Mesenchymal stem cell (in vitro differentiated cells and primary cell): ENCODE measurements around the gene GBP3.
"Not testable (repeated sequence)": the region's sequence is repeated elsewhere in the genome, so short reads cannot be mapped to it uniquely, and the experiment has no call there.

Experiments
- DNase-seq: peaks from one replicate; pipeline ENCODE4 v3.0.0-alpha.2; 2013
- H2AFZ ChIP-seq: one replicate; pipeline ENCODE4 v1.6.1; 2013; ENCODE audit warnings: low read depth, mild to moderate bottlenecking, control low read depth, inconsistent platforms, low read length, moderate library complexity
- H2AK5ac ChIP-seq: 2 replicates; pipeline ENCODE4 v1.6.1; 2013; ENCODE audit warnings: low read length, moderate library complexity, mild to moderate bottlenecking, inconsistent platforms; ENCODE audit not compliant: severe bottlenecking
- H2BK120ac ChIP-seq: one replicate; pipeline ENCODE4 v1.6.1; 2013; ENCODE audit warnings: low read depth, mild to moderate bottlenecking, inconsistent platforms, low read length, moderate library complexity
- H2BK12ac ChIP-seq, 2 experiments: one replicate each; pipeline ENCODE4 v1.6.1; 2013; ENCODE audit warnings: inconsistent platforms in 2 of 2, low read length in 2 of 2, mild to moderate bottlenecking in 2 of 2, moderate library complexity in 2 of 2, control low read depth in 1 of 2
- H2BK15ac ChIP-seq: one replicate; pipeline ENCODE4 v1.6.1; 2013; ENCODE audit warnings: mild to moderate bottlenecking, low read depth, inconsistent platforms; ENCODE audit not compliant: poor library complexity, severe bottlenecking
- H2BK5ac ChIP-seq: 2 replicates; pipeline ENCODE4 v1.6.1; 2013; ENCODE audit warnings: low read depth, mild to moderate bottlenecking, low read length, control low read depth, inconsistent platforms; ENCODE audit not compliant: poor library complexity, severe bottlenecking
- H3K14ac ChIP-seq, 2 experiments: one replicate each; pipeline ENCODE4 v1.6.1; 2013; ENCODE audit warnings: inconsistent platforms in 2 of 2, low read length in 2 of 2, control low read depth in 1 of 2, mild to moderate bottlenecking in 1 of 2, moderate library complexity in 1 of 2
- H3K18ac ChIP-seq, 2 experiments: one replicate each; pipeline ENCODE4 v1.6.1; 2013; ENCODE audit warnings: inconsistent platforms in 2 of 2, low read length in 2 of 2, control low read depth in 1 of 2, low read depth in 1 of 2, mild to moderate bottlenecking in 1 of 2
- H3K23ac ChIP-seq, 2 experiments: one replicate each; pipeline ENCODE4 v1.6.1; 2013; ENCODE audit warnings: inconsistent platforms in 2 of 2, low read length in 2 of 2, mild to moderate bottlenecking in 2 of 2, moderate library complexity in 2 of 2, control low read depth in 1 of 2
- H3K27ac ChIP-seq: 2 replicates; pipeline ENCODE4 v1.5.1; 2013; ENCODE audit warnings: mild to moderate bottlenecking, moderate library complexity, low read length, control low read depth, inconsistent platforms; ENCODE audit not compliant: poor library complexity, severe bottlenecking
- H3K27me3 ChIP-seq, 2 experiments: 2 replicates each; pipeline versions ENCODE4 v1.6.1 to v1.7.0; 2013; ENCODE audit warnings: low read length in 2 of 2, mild to moderate bottlenecking in 2 of 2, moderate library complexity in 2 of 2, control low read depth in 1 of 2, inconsistent platforms in 1 of 2; ENCODE audit not compliant: control insufficient read depth in 1 of 2, insufficient read depth in 1 of 2
- H3K36me3 ChIP-seq, 2 experiments: 2 replicates each; pipeline versions ENCODE4 v1.6.1 to v1.7.0; 2013; ENCODE audit warnings: low read length in 2 of 2, control low read depth in 1 of 2, inconsistent platforms in 1 of 2, low read depth in 1 of 2, mild to moderate bottlenecking in 1 of 2; ENCODE audit not compliant: insufficient read depth in 2 of 2, control insufficient read depth in 1 of 2
- H3K4ac ChIP-seq, 2 experiments: one replicate each; pipeline ENCODE4 v1.6.1; 2013; ENCODE audit warnings: inconsistent platforms in 2 of 2, low read length in 2 of 2, mild to moderate bottlenecking in 2 of 2, moderate library complexity in 2 of 2, control low read depth in 1 of 2, low read depth in 1 of 2
- H3K4me1 ChIP-seq: 2 replicates; pipeline ENCODE4 v1.6.1; 2013; ENCODE audit warnings: low read depth, low read length, control low read depth; ENCODE audit not compliant: control insufficient read depth, insufficient read depth
- H3K4me2 ChIP-seq: 2 replicates; pipeline ENCODE4 v1.6.1; 2013; ENCODE audit warnings: low read length, mild to moderate bottlenecking, inconsistent platforms; ENCODE audit not compliant: poor library complexity, severe bottlenecking
- H3K4me3 ChIP-seq, 2 experiments: 2 replicates each; pipeline versions ENCODE4 v1.5.1 to v1.7.0; 2013; ENCODE audit warnings: low read length in 2 of 2, mild to moderate bottlenecking in 2 of 2, control low read depth in 1 of 2, low read depth in 1 of 2; ENCODE audit not compliant: insufficient read depth in 1 of 2
- H3K79me1 ChIP-seq: replicated peaks from 2 replicates; pipeline ENCODE4 v1.6.1; 2013; ENCODE audit warnings: mild to moderate bottlenecking, control low read depth, low read length, inconsistent platforms; ENCODE audit not compliant: poor library complexity, severe bottlenecking
- H3K9ac ChIP-seq: 2 replicates; pipeline ENCODE4 v1.7.0; 2013; ENCODE audit warnings: mild to moderate bottlenecking, low read length, moderate library complexity
- H3K9me3 ChIP-seq: 2 replicates; pipeline ENCODE4 v1.7.0; 2013; ENCODE audit warnings: mild to moderate bottlenecking, low read length; ENCODE audit not compliant: control insufficient read depth
- H4K8ac ChIP-seq: one replicate; pipeline ENCODE4 v1.6.1; 2013; ENCODE audit warnings: inconsistent platforms, mild to moderate bottlenecking, low read length, moderate library complexity
- H4K91ac ChIP-seq: one replicate; pipeline ENCODE4 v1.6.1; 2013; ENCODE audit warnings: mild to moderate bottlenecking, low read length, inconsistent platforms
- WGBS: methylation state at CpG from one replicate; pipeline ENCODE4 v1.1.7; 2013; ENCODE audit warnings: mixed read lengths; 5-methylcytosine and 5-hydroxymethylcytosine counted together

Gene GBP3

DNA sequence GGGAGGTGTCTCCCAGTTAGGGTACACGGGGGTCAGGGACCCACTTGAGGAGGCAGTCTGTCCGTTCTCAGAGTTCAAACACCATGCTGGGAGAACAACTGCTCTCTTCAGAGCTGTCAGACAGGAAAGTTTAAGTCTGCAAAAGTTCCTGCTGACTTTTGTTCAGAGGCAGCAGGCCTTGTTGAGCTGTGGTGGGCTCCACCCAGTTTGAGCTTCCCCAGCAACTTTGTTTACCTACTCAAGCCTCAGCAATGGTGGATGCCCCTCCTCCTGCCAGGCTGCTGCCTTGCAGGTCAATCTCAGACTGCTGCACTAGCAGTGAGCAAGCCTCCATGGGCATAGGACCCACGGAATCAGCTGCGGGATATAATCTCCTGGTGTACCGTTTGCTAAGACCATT lies 11.3 kb upstream of the GBP3 start:
- not testable (repeated sequence) for DNase-seq, H3K27ac ChIP-seq

DNA sequence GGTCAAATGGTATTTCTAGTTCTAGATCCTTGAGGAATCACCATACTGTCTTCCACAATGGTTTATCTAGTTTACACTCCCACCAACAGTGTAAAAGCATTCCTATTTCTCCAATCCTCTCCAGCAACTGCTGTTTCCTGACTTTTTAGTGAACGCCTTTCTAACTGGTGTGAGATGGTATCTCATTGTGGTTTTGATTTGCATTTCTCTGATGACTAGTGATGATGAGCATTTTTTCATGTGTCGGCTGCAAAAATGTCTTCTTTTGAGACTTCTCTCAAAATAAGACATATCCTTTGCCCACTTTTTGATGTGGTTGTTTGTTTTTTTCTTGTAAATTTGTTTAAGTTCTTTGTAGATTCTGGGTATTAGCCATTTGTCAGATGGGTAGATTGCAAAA lies 6.4 kb upstream of the GBP3 start:
- H3K4ac ChIP-seq, H3K9me3 ChIP-seq, H4K91ac ChIP-seq, DNase-seq, H3K23ac ChIP-seq, H3K36me3 ChIP-seq, H3K18ac ChIP-seq, H3K27ac ChIP-seq, H2BK120ac ChIP-seq, H3K4me1 ChIP-seq, H3K4me2 ChIP-seq, H3K9ac ChIP-seq, H2BK5ac ChIP-seq, H3K14ac ChIP-seq, H3K4me3 ChIP-seq, H2BK15ac ChIP-seq, H2BK12ac ChIP-seq, H4K8ac ChIP-seq, H3K79me1 ChIP-seq, H2AFZ ChIP-seq, H3K27me3 ChIP-seq, H2AK5ac ChIP-seq: not testable (repeated sequence)
- 89% methylated on average over 2 of the region's 2 CpGs for WGBS

More for the DNA sequence above, 11.3 kb upstream of the GBP3 start:
- not testable (repeated sequence) for H2BK12ac ChIP-seq, H3K4me1 ChIP-seq, H3K9ac ChIP-seq, H3K36me3 ChIP-seq, H3K4ac ChIP-seq, H3K23ac ChIP-seq, H3K4me3 ChIP-seq, H3K4me2 ChIP-seq, H3K9me3 ChIP-seq, H2AK5ac ChIP-seq, H2BK15ac ChIP-seq, H3K27me3 ChIP-seq, H2AFZ ChIP-seq, H4K91ac ChIP-seq, H2BK5ac ChIP-seq, H3K79me1 ChIP-seq, H3K14ac ChIP-seq, H4K8ac ChIP-seq, H2BK120ac ChIP-seq, H3K18ac ChIP-seq
- 91% methylated on average over 5 of the region's 5 CpGs for WGBS

DNA sequence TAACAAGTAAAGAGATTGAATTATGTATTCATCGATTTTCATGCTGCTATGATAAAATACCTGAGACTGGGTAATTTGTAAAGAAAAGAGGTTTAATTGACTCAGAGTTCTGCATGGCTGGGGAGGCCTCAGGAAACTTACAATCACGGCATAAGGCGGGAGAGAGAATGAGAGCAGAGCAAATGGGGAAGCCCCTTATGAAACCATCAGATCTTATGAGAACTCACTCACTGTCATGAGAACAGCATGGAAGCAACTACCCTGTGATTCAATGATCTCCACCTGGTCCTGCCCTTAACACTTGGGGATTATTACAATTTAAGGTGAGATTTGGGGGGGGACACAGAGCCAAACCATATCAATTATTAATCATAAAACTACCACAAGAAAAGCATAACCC lies 3.3 kb upstream of the GBP3 start:
- Histone ChIP-seq H4K91ac (no peak overlapping the region), H2AFZ (no peak overlapping the region), H4K8ac (no peak overlapping the region), H2BK15ac (no peak overlapping the region), H3K27ac (no peak overlapping the region), H3K4me1 (peaks cover 2% of the 10 kb centered on the region), H3K4me3 (no peak overlapping the region), H3K36me3 (no peaks in the 10 kb centered on the region), H3K18ac (no peak overlapping the region), H3K23ac (no peak overlapping the region), H3K4ac (no peak overlapping the region), H2BK5ac (no peak overlapping the region), H3K79me1 (no peaks in the 10 kb centered on the region), H3K9ac (no peak overlapping the region), H3K9me3 (no peaks in the 10 kb centered on the region), H2BK12ac (no peak overlapping the region), H3K27me3 (no peaks in the 10 kb centered on the region), H2BK120ac (no peak overlapping the region), H2AK5ac (no peak overlapping the region), H3K14ac (no peak overlapping the region), H3K4me2 (no peak overlapping the region)
- no peak for DNase-seq
- 98% methylated on average over 3 of the region's 3 CpGs for WGBS

DNA sequence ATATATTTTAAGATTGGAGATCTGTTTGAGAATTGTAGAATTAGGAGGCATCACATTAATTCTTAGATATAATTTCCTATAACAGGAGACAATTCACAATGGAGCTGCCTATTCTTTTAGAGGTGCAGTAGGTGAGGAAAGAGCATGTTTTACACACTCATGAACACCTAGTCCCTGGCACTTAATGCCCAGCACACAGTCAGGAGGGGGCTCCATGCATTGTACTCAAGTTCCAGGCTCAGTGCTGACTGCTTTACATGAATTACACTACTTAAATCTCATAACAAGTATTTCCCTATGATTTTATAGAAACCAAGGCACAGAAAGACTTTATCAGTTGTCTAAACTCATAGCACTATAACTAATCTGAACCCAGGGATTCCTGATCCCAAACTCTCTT lies 360 bp upstream of the GBP3 start:
- Histone ChIP-seq H3K27ac (peak overlapping the region; percentile 55), H3K23ac (peak overlapping the region in 1 of 2 experiments; percentile 93), H3K36me3 (peaks cover 6 to 19% of the 10 kb centered on the region in 2 experiments), H3K4me1 (peaks cover 2% of the 10 kb centered on the region), H3K4ac (peak overlapping the region in 1 of 2 experiments; percentile 79), H3K79me1 (peaks cover 10% of the 10 kb centered on the region), H4K91ac (peak overlapping the region; percentile 67), H2BK15ac (no peak overlapping the region), H3K9ac (peak overlapping the region; percentile 96), H3K18ac (peak overlapping the region; percentile 40 to 92), H2AK5ac (no peak overlapping the region), H4K8ac (peak overlapping the region; percentile 24), H2BK5ac (peak overlapping the region; percentile 31), H3K27me3 (no peaks in the 10 kb centered on the region), H3K4me3 (peak overlapping the region in 1 of 2 experiments; percentile 94), H2BK120ac (no peak overlapping the region), H2AFZ (peak overlapping the region; percentile 93), H3K9me3 (no peaks in the 10 kb centered on the region), H3K4me2 (no peak overlapping the region), H2BK12ac (peak overlapping the region; percentile 60 to 99), H3K14ac (peak overlapping the region in 1 of 2 experiments; percentile 91)
- DNase-seq, result no peak
